HCT116 (cell line): ENCODE measurements around the gene SERPINA10. TPM values are rescaled to one million over a fixed set of nuclear protein-coding genes. Genes with fewer than 3 reads are reported as not detected.
"Not testable (repeated sequence)": the region's sequence is repeated elsewhere in the genome, so short reads cannot be mapped to it uniquely, and the experiment has no call there.

Source experiments
- ATAC-seq: fragments of 200-7000 bp; cut with Tn5 transposase; 2 replicates; pipeline ENCODE4 v1.9.1; 2020; ENCODE audit warnings: mild to moderate bottlenecking, moderate library complexity
- BruUV-seq: library from RNA; stranded (reverse); fragments of 400-500 nt; replicated peaks from 2 replicates; lab custom pipeline; 2021; lab: Mats Ljungman, UMichigan
- CTCF ChIA-PET: fragments of 300-600 bp; sonication (Branson Sonifier 250); formaldehyde crosslinking; loops from one replicate; lab custom pipeline; 2021; ENCODE audit warnings: antibody characterized with exemption; lab: Charles Lee
- POLR2A ChIA-PET: fragments of 300-600, 350-600 bp; sonication (Branson Sonifier 250); formaldehyde crosslinking; loops from one replicate; lab custom pipeline; 2021; ENCODE audit warnings: antibody characterized with exemption; lab: Charles Lee
- RAD21 ChIA-PET, 2 experiments: fragments of 300-600 bp; sonication (Branson Sonifier 250); formaldehyde crosslinking; loops; one replicate each; lab custom pipeline; 2023; ENCODE audit warnings: low total read pairs in 2 of 2; ENCODE audit not compliant: uncharacterized antibody in 2 of 2, unreplicated experiment in 2 of 2, low non-redundant PET in 1 of 2; lab: Charles Lee
- DNase-seq: peaks from one replicate; pipeline ENCODE4 v3.0.0-alpha.2; 2010; ENCODE audit warnings: low read depth, low spot score
- H2AFZ ChIP-seq: fragments of 200-600 bp; shearing (Covaris generic), sonication (generic); 2 replicates; pipeline ENCODE4 v1.6.1; 2017; ENCODE audit warnings: low read depth, mixed run types, mixed read lengths, antibody characterized with exemption, low read length; ENCODE audit not compliant: poor library complexity, severe bottlenecking
- H3K27ac ChIP-seq: 2 replicates; pipeline ENCODE4 v1.5.1; 2012; ENCODE audit warnings: low read depth, low read length
- H3K27me3 ChIP-seq: fragments of 200-600 bp; sonication (generic); 2 replicates; pipeline ENCODE4 v1.6.1; 2016; ENCODE audit warnings: mixed run types, low read length, mixed read lengths; ENCODE audit not compliant: insufficient read depth
- H3K36me3 ChIP-seq, 2 experiments: fragments of 200-500 bp in 1 of 2; fragments of 200-600 bp in 1 of 2; sonication (Bioruptor generic) in 1 of 2; sonication (generic) in 1 of 2; 2 replicates each; pipeline versions ENCODE4 v1.5.1 to v1.6.1; 2014 to 2016; ENCODE audit warnings: low read length in 2 of 2, inconsistent platforms in 1 of 2, mixed read lengths in 1 of 2, mixed run types in 1 of 2; ENCODE audit not compliant: insufficient read depth in 2 of 2, control insufficient read depth in 1 of 2
- H3K4me1 ChIP-seq, 2 experiments: fragments of 200-600 bp in 1 of 2; sonication (generic) in 1 of 2; 2 replicates each; pipeline versions ENCODE4 v1.5.1 to v1.6.1; 2012 to 2017; ENCODE audit warnings: low read length in 2 of 2, inconsistent platforms in 1 of 2, mild to moderate bottlenecking in 1 of 2, mixed read lengths in 1 of 2, mixed run types in 1 of 2, moderate library complexity in 1 of 2; ENCODE audit not compliant: insufficient read depth in 2 of 2, control insufficient read depth in 1 of 2
- H3K4me2 ChIP-seq: fragments of 200-600 bp; sonication (generic); 2 replicates; pipeline ENCODE4 v1.6.1; 2017; ENCODE audit warnings: mixed run types, low read length, mixed read lengths
- H3K4me3 ChIP-seq, 2 experiments: fragments of 200-600 bp in 1 of 2; sonication (generic) in 1 of 2; replicated peaks in 1 of 2; 2 replicates each; pipeline ENCODE4 v1.5.1; 2011 to 2016; ENCODE audit warnings: low read length in 2 of 2, control low read depth in 1 of 2, low read depth in 1 of 2, mild to moderate bottlenecking in 1 of 2, mixed read lengths in 1 of 2, mixed run types in 1 of 2
- H3K79me2 ChIP-seq: fragments of 200-600 bp; sonication (generic); 2 replicates; pipeline ENCODE4 v1.6.1; 2017; ENCODE audit warnings: mild to moderate bottlenecking, mixed run types, low read length, moderate library complexity, mixed read lengths; ENCODE audit not compliant: insufficient read depth
- H3K9ac ChIP-seq: fragments of 200-600 bp; sonication (generic); 2 replicates; pipeline ENCODE4 v1.6.1; 2016; ENCODE audit warnings: low read length, mixed read lengths
- H3K9me2 ChIP-seq: fragments of 200-600 bp; sonication (generic), shearing (Covaris generic); 2 replicates; pipeline ENCODE4 v1.6.1; 2017; ENCODE audit warnings: mixed run types, mild to moderate bottlenecking, moderate library complexity; ENCODE audit not compliant: insufficient read depth
- H3K9me3 ChIP-seq, 2 experiments: fragments of 200-500 bp in 1 of 2; fragments of 200-600 bp in 1 of 2; sonication (Bioruptor generic) in 1 of 2; sonication (generic) in 1 of 2; 2 replicates each; pipeline ENCODE4 v1.6.1; 2014 to 2017; ENCODE audit warnings: low read length in 2 of 2, mixed read lengths in 2 of 2, inconsistent platforms in 1 of 2, low read depth in 1 of 2, mild to moderate bottlenecking in 1 of 2, mixed run types in 1 of 2, moderate library complexity in 1 of 2; ENCODE audit not compliant: control insufficient read depth in 1 of 2, insufficient read depth in 1 of 2
- H4K20me1 ChIP-seq: fragments of 200-600 bp; sonication (generic), shearing (Covaris generic); 2 replicates; pipeline ENCODE4 v1.6.1; 2017; ENCODE audit warnings: mixed run types, mild to moderate bottlenecking, moderate library complexity; ENCODE audit not compliant: insufficient read depth
- CEBPB ChIP-seq: IDR thresholded peaks from 2 replicates; pipeline ENCODE4 v1.6.1; 2012; ENCODE audit warnings: low read depth
- ELF1 ChIP-seq: IDR thresholded peaks from 2 replicates; pipeline ENCODE4 v1.6.1; 2012; ENCODE audit warnings: low read depth, borderline replicate concordance
- FOSL1 ChIP-seq: IDR thresholded peaks from 2 replicates; pipeline ENCODE4 v1.6.1; 2012; ENCODE audit warnings: low read depth
- JUND ChIP-seq: IDR thresholded peaks from 2 replicates; pipeline ENCODE4 v1.6.1; 2012
- MAX ChIP-seq: IDR thresholded peaks from 2 replicates; pipeline ENCODE4 v1.6.1; 2012
- SIN3A ChIP-seq: IDR thresholded peaks from 2 replicates; pipeline ENCODE4 v1.6.1; 2012; ENCODE audit warnings: low read depth
- SP1 ChIP-seq: IDR thresholded peaks from 2 replicates; pipeline ENCODE4 v1.6.1; 2012; ENCODE audit warnings: low read depth
- ZNF274 ChIP-seq: fragments of 200-500 bp; sonication (Bioruptor generic); IDR thresholded peaks from 2 replicates; pipeline ENCODE4 v1.6.1; 2014; ENCODE audit warnings: mild to moderate bottlenecking, low read depth, low read length, inconsistent platforms
- intact Hi-C: fragments of 100-400 bp; cut with micrococcal nuclease; formaldehyde crosslinking; loops from 2 replicates; pipeline ENCODE4 v1.10.0; 2022
- total RNA-seq: library from RNA; stranded (reverse); gene quantifications from one replicate; pipeline ENCODE4 v1.2.1, GENCODE V29; 2021; ENCODE audit not compliant: unreplicated experiment
- TF ChIP-seq, protein P1 (sequence below), 3 experiments: fragments of 200-600 bp in 1 of 3; sonication (generic) in 1 of 3; IDR thresholded peaks in 2 of 3; conservative IDR thresholded peaks in 1 of 3; 2 replicates each; pipeline ENCODE4 v1.5.1; 2012 to 2017; ENCODE audit warnings: low read depth in 2 of 3, low read length in 2 of 3, antibody characterized with exemption in 1 of 3, borderline replicate concordance in 1 of 3, control low read depth in 1 of 3, mild to moderate bottlenecking in 1 of 3, mixed read lengths in 1 of 3, mixed run types in 1 of 3, moderate library complexity in 1 of 3; ENCODE audit not compliant: insufficient read depth in 1 of 3

SERPINA10 gene
- total RNA-seq, 1 experiment from 2014 or later = not detected

GRCh38 chr14:94267352-94267751 lies 25.7 kb downstream of the SERPINA10 start:
- Histone ChIP-seq H3K36me3 (no peaks in the 10 kb centered on the region), H3K79me2 (no peaks in the 10 kb centered on the region), H3K27me3 (no peaks in the 10 kb centered on the region), H3K9ac (no peak overlapping the region), H3K4me2 (no peak overlapping the region), H3K4me3 (no peak overlapping the region), H3K27ac (no peak overlapping the region), H3K9me2 (no peaks in the 10 kb centered on the region), H3K4me1 (no peaks in the 10 kb centered on the region), H3K9me3 (no peaks in the 10 kb centered on the region), H4K20me1 (no peaks in the 10 kb centered on the region), H2AFZ (no peak overlapping the region)
- no peak for DNase-seq
- TF ChIP-seq JUND = no peak
- TF ChIP-seq ZNF274 = no peak
- no peak for TF ChIP-seq FOSL1
- no peak for TF ChIP-seq CEBPB
- TF ChIP-seq ELF1 = no peak
- TF ChIP-seq, protein P1, sequence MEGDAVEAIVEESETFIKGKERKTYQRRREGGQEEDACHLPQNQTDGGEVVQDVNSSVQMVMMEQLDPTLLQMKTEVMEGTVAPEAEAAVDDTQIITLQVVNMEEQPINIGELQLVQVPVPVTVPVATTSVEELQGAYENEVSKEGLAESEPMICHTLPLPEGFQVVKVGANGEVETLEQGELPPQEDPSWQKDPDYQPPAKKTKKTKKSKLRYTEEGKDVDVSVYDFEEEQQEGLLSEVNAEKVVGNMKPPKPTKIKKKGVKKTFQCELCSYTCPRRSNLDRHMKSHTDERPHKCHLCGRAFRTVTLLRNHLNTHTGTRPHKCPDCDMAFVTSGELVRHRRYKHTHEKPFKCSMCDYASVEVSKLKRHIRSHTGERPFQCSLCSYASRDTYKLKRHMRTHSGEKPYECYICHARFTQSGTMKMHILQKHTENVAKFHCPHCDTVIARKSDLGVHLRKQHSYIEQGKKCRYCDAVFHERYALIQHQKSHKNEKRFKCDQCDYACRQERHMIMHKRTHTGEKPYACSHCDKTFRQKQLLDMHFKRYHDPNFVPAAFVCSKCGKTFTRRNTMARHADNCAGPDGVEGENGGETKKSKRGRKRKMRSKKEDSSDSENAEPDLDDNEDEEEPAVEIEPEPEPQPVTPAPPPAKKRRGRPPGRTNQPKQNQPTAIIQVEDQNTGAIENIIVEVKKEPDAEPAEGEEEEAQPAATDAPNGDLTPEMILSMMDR (IDR thresholded peaks at IDR 0.05 in 2 of 3, conservative IDR thresholded peaks at IDR 0.05 in 1 of 3; ENCODE audit: borderline replicate concordance in 1 of 3, insufficient read depth in 1 of 3, low read depth in 2 of 3, low read length in 2 of 3) = no peak
- no peak for TF ChIP-seq SP1
- no peak for TF ChIP-seq SIN3A
- TF ChIP-seq MAX = no peak
- no peak for ATAC-seq
- ChIA-PET RAD21 (no interaction called here), POLR2A (no interaction called here), CTCF (no interaction called here)
- intact Hi-C loops = no loop called here
- BruUV-seq = no TSS peak

DNA sequence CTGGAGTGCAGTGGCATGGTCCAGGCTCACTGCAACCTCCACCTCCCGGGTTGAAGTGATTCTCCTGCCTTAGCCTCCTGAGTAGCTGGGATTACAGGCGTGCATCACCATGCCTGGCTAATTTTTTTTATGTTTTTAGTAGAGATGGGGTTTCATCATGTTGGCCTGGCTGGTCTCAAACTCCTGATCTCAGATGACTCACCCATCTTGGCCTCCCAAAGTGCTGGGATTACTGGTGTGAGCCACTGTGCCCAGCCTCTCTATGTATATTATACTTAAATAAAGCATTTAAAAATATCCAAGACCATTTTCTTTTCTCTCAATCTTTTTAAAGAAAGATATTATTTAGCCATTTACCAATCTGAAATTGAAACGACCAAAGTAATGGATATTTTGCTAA lies 28.9 kb downstream of the SERPINA10 start:
- H3K27ac ChIP-seq, H3K4me2 ChIP-seq, POLR2A ChIA-PET, H3K9ac ChIP-seq, intact Hi-C loops, H3K9me3 ChIP-seq, H3K9me2 ChIP-seq, H4K20me1 ChIP-seq, H2AFZ ChIP-seq, RAD21 ChIA-PET, H3K4me1 ChIP-seq, DNase-seq, H3K4me3 ChIP-seq, H3K27me3 ChIP-seq, H3K79me2 ChIP-seq, BruUV-seq, ATAC-seq, H3K36me3 ChIP-seq, CTCF ChIA-PET: not testable (repeated sequence)
